Left forelimb (tissue), 1 donor: ENCODE measurements around the gene RND1.

Experiments used
- DNase-seq: peaks from one replicate; pipeline ENCODE4 v3.0.0-alpha.2; 2018; ENCODE audit warnings: low spot score

The RND1 gene

GRCh38 chr12:48827513-48828096 lies 38.1 kb downstream of the RND1 start:
- no peak for DNase-seq

DNA sequence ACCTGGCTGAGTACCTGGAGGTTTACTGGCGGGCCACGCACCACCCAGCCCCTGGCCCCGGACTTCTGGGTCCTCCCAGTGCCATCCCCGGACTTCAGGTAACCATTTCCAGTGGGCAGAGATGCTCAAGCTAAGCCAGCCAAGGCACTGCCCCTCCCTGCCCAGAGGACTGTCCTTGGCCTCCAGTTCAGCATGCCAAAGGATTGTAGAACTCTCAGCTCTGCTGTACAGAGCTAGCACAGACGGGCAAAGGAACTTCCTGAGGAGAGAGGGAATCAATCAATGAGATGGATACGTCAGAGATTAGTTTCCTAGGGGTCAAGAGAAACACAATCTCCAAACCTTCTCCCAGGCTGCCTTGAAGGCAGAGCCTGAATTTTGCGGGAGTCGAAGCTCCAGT lies 38.6 kb downstream of the RND1 start:
- DNase-seq: no peak

DNA sequence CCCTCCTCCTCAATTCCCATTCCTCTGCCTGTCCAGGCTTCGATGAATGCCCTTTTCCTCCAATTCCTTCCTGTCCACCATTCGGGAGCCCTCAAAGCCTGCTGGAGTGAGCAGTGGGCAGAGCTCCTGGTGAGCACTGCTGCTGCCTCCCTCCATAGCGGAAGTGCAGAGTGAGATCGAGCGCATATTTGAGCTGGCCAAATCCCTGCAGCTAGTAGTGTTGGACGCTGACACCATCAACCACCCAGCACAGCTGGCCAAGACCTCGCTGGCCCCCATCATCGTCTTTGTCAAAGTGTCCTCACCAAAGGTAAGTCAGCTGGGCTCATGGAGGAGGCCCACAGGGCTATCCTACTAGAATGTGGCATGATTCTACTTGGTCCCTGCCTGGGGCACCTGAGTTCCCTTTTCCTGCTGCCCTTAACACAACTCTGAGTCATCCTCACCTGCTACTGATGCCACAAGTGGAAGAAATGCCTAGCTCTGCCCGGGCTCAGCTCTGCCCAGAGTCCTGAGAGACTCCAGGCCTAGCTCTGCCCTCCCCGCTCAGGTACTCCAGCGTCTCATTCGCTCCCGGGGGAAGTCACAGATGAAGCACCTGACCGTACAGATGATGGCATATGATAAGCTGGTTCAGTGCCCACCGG lies 39.3 kb downstream of the RND1 start:
- DNase-seq: no peak

GRCh38 chr12:48824905-48825304 lies 40.8 kb downstream of the RND1 start:
- no peak for DNase-seq

DNA sequence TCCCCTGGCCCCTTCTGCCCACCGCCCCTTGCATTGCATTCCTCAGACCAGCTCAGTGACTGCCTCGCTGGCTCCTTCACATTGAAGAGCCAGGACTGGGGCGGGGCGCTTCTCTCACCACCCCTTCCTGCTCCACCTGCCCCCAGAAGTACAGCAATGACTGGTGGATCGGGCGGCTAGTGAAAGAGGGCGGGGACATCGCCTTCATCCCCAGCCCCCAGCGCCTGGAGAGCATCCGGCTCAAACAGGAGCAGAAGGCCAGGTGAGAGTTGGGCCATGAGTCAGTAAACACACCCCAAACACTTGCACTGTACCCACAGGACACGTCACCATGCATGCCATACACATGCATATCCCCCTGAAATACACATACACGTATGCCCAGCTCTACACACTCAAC lies 41.6 kb downstream of the RND1 start:
- DNase-seq: no peak

GRCh38 chr12:48823281-48823680 lies 42.4 kb downstream of the RND1 start:
- DNase-seq: no peak

- no peak for DNase-seq
Measured at GRCh38 chr12:48822711-48823110, 43.0 kb downstream of the RND1 start.

DNA sequence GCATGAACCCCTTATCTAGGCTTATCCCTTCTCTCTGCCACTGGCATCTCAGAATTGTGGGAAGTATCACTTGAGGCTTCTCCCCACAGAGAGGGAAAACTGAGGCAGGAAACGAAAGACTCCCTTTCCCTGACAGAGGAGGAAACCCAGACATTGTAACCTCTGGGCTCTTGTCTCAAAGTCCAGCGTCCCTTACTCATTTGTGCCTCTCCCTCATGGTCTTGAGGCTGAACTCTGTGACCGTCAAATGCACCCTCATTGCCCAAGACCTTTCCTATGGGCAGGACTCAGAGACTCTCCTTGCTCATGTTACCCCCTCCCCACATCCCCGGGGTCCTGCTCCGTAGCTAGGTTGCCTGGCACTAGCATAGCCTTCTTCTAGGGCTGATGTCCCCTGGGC lies 43.5 kb downstream of the RND1 start:
- no peak for DNase-seq

DNA sequence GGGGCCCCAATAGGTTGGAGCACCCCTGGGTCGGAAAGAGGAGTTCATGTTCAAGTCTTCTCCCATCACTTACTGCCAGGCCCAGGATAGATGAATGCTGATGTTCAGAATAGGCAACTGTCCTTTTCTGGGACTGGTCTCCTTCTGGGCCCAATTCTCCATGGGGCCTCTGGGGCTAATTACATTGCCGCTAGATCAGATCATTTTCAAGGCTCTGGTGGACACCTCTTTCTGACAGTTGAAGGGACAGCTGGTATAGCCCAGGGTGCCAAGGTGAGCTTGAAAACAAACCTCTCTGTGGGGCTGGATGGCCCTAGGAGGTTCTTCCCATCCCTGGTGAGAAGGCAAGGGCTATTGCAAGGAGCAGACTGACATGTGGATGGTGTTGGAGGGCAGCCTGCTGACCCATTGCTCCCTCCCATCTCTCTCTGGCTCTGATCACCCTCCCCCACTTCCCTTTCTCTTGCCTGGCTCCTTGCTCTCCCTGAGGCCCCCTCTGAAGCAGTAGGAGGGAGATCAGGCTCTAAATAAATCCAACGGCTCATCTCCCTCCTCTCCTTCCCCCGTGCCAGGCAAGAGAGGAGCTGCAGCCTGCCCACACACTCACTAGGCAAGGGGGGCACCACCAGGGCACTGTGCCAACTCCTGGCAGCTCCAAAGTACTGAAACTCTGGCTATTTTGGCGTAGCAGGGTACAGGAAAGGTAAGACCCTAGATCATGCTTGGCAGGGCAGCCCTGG lies 45.5 kb downstream of the RND1 start:
- no peak for DNase-seq

- no peak for DNase-seq
Measured at GRCh38 chr12:48818831-48819590, 46.7 kb downstream of the RND1 start.

GRCh38 chr12:48817873-48818830 lies 47.5 kb downstream of the RND1 start, which contains the start of gene CACNB3:
Gene CACNB3 (plus strand): TSS chr12:48818496. CDS start chr12:48818930, 434 bp downstream.
- DNase-seq: peak; percentile 84

GRCh38 chr12:48816143-48816854 lies 49.4 kb downstream of the RND1 start:
- no peak for DNase-seq

DNA sequence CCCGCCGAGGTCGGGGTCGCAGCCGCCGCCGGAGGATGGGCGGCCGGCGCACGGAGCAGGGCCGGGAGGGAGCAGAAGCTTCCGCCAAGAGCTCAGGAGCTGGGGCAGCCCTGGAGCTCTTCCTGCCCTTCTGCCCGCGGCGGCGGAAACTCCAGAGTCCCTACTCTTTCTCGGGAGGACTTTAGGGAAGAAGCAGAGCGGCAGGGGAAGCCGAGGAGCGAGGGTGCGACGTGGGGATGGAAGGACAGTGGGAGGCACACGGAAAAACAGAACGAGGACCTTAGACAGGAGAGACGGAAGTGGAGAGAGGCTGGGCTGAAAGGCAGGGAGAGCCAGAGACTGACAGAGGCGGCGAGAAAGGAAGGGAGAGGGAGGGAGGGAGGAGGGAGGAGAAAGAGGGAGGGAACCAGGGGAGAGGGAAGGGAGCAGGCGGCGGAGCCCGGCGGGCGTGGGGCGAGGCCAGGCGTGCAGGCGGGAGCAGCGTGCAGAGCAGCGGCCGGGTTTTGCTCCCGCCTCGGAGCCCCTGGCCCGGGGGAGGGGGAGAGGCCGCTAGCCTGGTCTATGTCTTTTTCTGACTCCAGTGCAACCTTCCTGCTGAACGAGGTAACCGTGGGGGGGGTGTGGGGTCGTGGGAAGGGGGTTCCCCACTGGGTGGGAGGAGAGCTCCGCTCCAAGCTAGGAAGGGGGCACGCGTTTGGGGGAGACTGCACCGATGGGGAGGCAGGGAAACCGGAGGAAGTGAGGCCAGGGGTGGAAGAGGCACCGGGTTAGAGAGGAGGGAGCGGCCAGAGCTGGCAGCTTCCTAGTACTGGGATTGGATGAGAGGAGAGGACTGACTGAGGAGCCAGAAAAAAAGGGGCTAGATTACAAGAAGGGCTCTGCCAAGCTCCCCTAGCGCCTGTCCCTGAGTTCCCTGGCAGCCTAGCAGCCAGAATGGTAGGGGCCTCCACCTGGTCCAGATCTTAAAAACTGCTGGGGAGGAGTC lies 50.3 kb downstream of the RND1 start:
- DNase-seq: peak; percentile 87

DNA sequence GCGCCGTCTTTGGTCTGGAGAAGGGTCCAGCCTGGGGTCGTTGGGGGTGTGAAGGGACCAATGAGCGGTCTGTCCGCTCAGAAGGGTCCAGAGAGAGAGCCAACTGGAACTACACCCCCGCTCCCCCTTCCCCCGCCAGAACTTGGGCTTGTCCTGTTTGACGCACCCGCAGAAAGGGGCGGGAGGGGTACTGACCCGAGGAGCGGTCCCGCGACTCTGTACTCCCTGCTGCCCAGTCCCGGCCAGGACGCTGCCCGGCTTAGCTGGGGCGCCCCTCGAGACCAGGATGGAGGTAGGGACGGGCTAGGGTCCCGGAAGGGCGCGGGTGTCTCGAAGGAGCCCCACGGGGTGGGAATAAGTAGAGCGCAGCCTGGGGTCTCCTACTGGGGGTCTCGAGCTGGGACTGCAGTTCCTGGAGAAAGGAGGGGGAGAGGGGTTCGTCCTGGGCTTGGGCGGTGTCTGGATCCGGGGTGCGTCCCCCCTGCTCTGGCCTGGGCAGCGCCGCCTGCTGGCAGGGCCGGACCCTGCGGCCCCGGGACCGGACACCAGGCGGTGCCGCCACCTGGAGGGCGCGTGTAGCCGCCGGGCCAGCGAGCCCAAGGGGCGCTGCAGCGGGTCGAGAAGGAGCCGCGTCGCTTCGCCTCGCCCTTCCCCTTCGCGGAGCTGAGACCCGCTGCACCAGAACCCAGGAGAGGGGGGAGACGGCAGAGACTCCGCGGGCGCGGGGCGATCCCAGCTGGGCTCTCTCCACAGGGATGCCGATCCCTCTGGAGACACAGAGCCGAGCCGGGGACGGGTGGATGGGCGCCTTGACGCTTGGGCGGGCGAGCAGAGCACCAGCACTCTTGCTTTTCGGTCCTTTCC lies 51.2 kb downstream of the RND1 start:
- DNase-seq: peak; percentile 83

- no peak for DNase-seq
Measured at GRCh38 chr12:48813465-48814261, 52.0 kb downstream of the RND1 start.

- no peak for DNase-seq
Measured at GRCh38 chr12:48812389-48812788, 53.3 kb downstream of the RND1 start.

DNA sequence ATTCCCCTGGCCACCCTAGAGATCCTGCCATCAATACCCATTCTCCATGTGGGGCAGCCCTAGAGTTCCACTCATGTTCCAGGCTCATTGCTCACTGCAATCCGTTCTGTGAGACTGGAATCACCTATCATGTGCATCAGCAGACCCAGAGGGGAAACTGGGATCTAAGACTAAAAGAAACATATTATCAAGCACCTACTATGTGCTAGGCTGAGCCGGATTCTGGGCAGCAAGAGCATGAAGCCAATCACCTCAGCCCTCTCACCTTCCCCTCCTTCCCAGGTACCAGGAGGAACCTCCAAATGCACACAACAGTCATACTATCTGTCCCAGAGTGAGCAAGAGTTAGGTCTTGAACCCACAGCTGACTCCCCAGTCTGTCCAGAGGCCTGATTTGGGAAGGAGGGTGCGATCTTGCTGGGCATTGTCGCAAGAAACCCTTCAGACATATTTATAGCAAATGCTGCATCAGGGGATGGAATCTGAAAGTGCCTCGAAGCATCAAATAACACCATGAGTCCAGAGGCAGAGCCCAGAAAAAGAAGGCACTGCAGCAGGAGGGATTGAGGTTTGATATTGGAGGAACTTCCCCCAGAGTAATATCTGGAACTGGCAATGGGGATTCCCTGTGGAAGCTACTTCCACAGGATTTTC lies 54.1 kb downstream of the RND1 start:
- no peak for DNase-seq
